Stimulated activated CD4-positive, alpha-beta T cell treated with anti-CD3 and anti-CD28 coated beads, TNF-alpha, amount 100 ng/mL, for 48 hours (primary cell): ENCODE data around the gene L3MBTL4.
"Not testable (repeated sequence)": the region's sequence is repeated elsewhere in the genome, so short reads cannot be mapped to it uniquely, and the experiment has no call there.

Source experiments
- DNase-seq, 3 donors: peaks; one replicate each; pipeline ENCODE4 v3.0.0-alpha.2; 2020; ENCODE audit warnings: low read depth in 3 of 3

Gene L3MBTL4

DNA sequence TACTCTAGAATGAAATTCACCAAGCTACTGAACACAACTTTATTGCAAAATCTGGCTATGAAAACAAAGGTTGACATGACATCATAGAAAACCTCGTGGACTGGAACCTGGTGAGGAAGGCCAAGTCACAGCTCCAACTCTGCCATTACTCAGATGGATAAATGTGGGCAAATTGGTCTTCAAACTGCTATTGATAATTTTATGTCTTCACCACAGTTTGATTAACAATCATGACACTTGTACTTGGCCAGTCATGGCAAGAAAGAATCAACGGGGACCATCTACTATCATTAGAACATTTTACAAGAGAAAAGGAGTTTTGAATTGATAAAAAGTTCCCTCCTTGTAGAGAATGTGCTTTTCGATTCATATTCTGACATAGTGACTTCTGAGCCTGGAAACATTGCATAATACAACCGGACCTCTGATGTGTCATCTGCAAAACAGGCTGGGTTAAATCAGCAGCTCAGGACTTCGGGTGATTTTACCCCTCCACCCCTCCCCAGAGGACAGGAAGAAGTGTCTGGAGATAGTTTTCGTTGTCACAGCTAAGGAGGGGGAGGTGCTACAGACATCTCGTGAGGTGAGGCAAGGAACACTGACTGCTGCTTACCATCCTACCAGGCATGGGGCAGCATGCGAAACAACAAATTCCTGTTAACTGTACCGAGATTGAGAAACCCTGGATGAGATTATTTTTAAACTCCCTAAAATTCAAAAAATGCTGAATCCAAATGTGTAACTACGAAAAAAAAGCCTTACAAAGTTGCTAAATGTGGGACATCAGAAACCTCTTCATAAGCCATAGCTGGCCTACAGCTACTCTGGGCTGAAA lies 8.4 kb downstream of the L3MBTL4 start:
- DNase-seq = no peak

DNA sequence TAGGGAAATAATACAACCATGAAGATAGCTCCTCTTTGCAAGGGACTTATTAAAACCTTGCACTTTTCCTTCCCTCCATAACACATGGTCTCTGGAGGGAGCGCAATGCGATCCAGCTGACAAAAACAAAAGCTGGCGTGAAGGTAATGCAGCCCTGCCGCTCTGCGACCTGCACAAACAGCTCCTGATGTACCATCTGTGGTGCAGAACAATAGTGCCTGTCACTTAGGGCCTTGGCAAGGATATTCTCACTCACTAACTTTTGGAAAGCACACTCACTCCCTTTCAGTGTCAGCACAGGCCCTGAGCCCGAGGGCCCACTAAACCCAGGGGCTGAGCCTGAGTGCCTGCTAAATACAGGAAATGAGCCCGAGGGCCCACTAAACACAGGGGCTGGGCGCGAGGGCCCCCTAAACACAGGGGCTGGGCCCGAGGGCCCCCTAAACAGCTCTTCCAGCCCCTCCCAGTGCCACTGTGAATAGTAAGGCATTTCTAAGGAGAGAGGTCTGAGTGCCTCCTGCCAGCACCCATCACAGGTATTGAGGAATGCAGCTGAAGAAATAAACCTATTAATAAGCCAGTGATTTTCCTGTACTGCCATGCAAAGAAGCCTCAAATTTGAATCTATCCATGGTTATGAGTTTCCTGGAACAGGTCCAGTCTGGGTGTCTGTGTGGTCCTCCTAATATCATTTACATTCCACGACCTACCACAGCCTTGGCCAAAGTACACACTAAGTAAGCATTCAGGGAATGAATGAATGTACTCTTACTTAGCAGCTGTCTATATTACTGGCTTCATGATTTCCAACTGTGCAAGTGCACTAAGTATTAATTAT lies 9.3 kb downstream of the L3MBTL4 start:
- no peak for DNase-seq

DNA sequence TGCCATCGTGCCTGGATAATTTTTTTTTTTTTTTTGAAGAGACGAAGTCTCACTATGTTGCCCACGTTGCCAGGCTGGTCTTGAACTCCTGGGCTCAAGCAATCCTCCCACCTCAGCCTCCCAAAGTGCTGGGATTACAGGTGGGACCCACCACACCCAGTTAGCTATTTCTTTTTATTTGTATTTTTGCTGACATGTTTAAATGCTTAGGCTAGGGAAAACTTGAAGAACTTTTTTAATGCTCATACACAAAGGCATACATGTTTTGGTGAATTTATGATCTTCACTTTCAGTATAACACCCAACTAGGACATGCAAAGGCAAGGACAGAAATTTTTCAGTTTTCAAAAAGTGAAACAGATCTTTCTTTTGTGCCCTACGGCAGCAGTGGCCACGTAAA lies 9.9 kb downstream of the L3MBTL4 start:
- DNase-seq = no peak

DNA sequence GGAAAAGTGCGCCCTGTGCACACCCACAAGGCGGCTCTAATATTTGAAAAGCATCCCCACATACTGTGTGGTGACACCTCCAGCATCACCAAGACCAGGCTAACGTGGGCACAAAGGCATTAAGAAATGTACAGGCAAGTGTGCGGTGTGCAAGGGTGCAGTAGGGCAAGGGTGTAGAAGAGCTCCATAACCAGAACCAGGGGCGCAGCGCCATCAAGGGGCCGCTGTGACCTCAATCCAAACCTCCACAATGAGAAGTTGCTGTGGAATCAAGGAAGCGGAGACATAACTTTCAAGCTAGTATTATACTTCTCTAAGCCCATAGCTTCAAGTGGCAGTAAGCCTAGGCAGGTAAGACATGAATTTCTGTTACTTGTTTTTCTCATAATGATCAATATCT lies 13.0 kb downstream of the L3MBTL4 start:
- DNase-seq = no peak

DNA sequence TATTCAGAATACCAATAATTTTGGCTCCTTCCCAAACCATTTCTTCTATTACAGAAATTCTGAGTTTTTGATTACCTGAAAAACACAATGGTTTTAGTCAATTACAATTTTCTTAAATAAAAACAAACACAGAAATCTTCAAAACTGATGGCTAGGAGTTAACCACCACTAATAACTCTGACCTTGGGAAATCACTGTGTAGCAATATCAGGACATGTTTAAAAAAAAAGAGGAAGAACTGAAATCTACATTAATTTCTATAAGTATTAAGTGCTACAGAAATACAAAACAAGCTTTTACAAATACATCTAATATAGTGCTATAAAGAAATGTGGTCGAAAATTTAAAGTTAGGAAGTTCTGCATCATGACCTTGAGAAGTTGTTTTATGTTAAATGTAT lies 14.9 kb downstream of the L3MBTL4 start:
- no peak for DNase-seq

DNA sequence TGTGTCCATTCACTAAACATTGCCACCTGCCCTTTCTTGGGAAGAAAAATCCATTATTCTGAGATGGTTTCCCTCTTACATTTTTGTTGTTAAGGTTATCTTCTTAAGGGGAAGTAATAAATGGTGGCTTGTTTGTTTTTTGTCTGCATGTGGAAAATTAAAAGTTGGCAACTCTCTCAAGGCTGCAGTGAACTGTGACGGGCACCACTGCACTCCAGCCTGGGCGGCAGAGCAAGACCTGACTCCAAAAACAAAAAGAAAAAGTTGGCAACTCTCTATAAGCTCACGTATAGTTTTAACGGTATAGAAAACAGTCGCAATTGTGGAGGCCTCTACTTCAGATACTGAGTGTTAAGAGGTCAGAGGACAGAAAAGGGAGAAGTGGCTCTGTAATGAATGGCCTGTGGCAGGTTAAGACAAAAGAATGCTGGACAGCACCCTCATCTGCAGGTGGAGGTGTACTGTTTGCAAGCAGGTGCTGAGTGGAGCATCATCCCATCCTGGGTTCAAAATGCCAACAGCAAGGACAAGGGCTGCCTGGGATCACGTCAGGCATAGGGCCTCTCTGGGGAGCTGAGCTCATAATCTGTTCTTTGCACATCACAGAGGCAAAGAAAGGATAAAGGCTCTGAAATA lies 16.7 kb downstream of the L3MBTL4 start:
- no peak for DNase-seq

DNA sequence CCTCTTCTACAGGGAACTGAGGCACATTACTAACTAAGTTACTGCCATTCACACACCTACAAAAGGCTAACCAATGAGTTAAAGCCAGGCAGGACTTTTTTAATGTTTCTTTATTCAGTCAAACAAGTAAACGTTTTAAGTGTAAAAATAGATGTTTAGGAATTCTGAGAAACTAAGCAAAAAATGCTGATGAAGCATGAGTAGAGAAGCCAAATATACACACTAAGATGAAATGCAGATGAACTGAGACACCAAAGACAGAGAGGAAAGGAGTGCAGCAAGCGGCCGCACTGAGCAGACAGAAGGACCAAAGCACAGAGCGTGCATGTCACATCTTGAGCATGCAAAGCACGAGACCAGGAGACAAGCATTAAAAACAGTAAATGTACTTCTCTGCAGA lies 17.9 kb downstream of the L3MBTL4 start:
- DNase-seq = no peak

DNA sequence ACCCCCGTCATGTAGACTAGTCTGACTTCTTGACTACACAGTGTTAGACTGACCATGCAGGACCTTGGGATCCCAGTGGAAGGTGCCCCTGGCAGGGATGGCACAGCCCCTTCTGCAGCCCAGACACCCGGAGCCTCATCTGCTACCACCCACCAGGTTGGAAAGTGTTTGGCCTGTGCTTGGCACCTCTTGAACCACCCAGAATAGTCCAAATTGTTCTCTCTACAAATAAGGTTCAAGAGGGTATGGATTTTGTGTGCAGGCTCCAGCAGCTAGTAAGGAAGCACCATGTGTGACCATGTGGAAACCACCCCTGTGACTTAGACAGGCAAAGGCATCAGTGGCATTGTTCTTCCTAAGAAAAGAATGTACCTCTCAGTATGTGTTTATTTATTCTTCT lies 18.4 kb downstream of the L3MBTL4 start:
- DNase-seq = no peak

DNA sequence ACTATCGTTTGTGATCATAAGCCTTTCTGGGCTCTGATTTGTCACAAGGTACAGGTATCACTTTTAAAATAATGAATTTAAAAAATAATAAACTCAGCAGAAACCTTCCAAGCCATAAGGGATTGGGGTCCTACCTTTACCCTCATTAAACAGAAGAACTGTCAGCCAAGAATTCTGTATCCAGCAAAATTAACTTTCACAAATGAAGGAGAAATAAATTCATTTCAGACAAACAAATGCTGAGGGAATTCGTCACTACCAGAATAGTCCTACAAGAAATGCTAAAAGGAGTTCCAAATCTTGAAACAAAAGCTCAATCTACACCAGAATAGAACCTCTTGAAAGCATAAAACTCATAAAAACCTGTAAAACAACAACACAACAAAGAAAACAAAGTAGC lies 25.7 kb downstream of the L3MBTL4 start:
- no peak for DNase-seq

DNA sequence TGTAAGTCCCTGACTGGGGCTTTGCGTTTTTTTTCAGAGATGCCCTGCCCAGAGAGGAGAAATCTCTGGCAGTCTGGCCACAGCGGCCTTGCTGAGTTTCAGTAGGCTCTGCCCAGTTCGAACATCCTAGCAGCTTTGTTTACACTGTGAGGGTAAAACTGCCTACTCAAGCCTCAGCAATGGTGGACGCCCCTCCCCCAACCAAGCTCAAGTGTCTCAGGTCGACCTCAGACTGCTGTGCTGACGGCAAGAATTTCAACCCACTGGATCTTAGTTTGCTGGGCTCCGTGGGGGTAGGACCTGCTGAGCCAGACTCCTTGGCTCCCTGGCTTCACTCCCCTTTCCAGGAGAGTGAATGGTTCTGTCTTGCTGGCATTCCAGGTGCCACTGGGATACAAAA lies 31.7 kb downstream of the L3MBTL4 start:
- DNase-seq = no peak

DNA sequence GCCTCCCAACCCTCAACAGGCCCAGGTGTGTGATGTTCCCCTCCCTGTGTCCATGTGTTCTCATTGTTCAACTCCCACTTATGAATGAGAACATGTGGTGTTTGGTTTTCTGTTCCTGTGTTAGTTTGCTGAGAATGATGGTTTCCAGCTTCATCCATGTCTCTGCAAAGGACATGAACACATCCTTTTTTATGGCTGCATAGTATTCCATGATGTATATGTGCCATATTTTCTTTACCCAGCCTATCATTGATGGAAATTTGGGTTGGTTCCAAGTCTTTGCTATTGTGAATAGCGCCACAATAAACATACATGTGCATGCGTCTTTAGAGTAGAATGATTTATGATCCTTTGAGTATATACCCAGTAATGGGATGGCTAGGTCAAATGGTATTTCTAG lies 37.2 kb downstream of the L3MBTL4 start:
- not testable (repeated sequence) for DNase-seq

DNA sequence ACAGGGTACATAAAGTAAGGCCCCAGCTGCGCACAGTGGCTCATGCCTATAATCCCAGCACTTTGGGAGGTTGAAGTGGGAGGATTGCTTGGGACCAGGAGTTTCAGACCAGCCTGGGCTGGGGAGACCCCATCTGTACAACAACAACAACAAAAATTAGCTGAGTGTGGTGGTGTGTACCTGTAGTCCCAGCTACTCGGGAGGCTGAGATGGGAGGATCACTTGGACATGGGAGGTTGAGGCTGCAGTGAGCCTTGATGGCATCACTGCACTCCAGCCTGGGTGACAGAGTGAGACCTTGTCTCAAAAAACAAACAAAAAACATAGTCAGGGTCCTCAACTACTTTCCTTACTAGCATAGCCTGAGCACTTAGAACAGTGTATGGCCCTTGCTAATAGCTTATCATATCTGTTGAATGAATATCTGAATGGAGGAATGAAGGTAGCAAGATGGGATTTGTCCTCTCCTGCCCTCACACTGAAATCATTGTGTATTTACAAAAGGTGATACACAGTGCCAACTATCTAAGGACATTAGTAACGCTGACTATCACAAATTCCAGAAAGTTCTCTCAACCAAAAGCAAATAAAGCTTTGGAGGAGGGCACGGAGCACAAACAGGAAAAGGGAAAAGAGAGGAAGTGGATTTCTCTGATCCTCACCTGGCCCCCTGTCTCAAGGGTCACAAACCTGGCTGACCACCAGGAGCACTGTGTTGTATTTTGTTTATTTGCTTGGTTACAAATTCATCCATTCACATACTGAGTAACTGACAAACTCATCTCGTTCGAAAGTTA lies 38.1 kb downstream of the L3MBTL4 start:
- no peak for DNase-seq

DNA sequence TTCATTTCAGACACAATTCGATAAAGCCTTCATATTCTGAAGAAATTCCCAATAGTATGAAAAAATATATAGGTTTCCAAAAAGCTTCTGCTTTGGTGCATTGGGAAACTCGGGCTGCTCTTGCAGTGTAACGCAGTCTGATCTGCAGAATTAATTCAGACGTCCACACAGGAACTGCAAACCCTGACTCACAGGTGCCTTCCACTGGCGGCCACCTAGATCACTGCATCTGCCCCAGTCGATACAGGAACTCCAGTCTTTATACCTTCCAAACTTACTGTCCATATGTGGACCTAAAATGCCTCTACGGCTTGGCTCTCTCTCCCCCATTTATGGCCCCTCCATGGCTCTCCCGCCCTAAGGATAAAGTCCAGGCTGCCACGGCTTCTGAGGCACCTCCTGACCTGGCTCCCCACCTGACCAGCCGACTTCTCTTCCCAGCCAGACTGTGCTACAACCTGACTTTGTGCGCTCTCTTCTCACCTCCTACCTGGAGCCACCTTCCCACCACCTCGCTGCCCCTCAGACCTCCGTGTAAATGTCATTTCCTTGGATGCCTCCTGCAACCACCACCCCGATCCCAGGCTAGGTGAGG lies 39.7 kb downstream of the L3MBTL4 start:
- DNase-seq = no peak

DNA sequence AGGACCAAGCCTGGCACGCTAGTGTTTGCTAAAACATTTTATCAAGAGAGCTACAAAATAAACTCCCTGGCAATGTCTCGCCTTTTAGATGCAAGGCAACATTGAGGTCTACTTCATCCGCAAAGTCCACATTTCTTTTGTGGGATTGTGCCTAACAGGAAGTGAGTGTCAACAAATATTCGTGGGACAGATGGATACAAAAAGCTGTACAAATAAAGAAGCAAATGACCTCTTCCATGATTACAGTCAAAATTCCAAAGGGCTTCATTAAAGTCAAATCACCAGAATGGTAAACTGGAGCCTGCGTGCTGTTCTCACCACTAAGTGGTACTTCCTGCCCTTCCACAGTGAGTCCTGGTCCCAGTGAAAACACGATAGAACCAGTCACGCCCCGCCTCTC lies 40.4 kb downstream of the L3MBTL4 start:
- no peak for DNase-seq

DNA sequence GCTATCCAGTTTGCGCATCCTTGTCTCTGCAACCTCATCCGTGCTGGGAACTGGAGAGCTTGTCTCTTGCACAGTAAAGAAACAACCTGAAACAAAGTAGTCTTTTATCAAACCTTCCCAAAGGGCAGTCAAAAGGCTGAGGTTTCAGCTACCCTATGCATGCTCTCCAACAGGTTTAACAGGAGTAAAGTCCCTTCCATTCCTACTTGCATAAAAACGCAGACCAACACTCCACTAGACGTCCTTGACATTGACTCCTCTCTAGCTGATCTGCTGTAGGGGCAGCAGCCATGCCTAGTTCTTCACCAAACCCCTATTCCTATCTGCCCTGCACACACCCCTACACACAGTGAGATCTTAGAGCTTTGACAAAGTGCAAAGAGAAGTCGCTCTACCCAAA lies 41.5 kb downstream of the L3MBTL4 start:
- no peak for DNase-seq

DNA sequence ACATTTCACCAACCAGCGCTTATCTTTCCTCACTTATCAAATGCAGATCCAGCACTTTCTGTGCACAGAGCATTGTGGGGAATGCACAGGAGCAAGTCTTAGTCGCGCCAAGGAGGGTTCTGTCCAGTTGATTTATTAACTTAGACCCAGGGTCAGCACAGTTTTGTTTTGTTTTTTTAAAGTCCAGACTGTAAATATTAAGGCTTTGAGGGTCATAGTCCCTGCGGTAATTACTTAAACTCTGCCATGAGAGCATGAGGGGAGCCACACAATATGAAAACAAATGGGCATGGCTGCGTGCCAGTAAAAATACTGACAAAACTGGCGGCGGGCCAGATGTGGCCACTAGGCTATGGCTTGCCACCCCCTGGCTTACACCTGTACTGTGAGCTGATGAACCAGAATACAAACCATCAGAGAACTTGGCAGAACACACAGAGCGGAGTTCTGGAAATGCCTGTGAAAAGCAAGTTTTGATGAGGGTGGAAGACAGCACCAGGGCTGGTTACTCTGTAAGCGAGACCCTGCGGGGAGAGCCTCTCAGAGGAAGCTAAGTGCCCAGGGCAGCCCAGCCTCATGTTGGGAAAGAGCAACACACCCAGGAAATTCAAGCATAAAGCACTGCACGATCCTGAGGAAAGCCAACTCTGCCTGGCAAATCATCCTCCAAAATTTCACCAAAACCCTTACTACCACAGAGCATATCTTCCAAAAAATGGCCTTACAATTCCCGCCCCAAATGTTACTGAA lies 43.6 kb downstream of the L3MBTL4 start:
- no peak for DNase-seq

DNA sequence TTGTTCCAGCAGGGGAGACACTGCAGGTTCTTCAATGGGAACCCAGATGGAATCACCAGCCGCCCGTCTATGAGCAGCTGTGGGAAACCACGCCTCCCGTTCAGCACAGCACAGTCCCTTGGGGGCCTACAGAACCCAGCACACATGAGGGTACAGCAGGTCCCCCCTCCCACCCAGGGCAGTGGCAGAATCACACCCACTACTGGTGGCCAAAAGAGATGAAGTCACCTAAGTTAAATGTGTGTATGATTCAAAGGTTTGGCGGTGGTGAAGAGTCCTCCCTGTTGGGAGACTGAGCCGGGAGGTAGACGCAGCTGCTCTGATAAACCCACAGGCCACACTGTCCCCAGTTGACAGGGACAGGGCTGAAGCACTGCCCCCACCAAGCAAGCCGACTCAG lies 44.3 kb downstream of the L3MBTL4 start:
- DNase-seq = no peak

DNA sequence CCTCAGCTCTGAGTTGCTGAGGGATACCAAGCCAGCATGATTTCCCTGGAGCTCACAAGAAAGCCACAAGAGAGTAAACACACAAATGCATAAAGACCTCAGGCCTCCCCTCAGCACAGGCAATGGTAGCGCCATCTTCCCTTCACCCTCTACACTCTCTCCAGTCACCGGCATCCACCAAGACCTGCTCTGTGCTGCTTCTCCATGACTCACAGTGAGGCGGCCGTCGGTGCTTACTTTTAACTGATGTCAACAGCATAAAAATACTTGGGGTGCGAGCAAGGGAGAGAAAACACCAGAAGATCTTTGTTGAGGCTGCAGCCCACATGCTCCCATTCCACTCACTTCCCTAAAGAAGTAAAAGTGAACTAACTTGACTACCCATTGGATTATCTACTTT lies 46.7 kb downstream of the L3MBTL4 start:
- no peak for DNase-seq

DNA sequence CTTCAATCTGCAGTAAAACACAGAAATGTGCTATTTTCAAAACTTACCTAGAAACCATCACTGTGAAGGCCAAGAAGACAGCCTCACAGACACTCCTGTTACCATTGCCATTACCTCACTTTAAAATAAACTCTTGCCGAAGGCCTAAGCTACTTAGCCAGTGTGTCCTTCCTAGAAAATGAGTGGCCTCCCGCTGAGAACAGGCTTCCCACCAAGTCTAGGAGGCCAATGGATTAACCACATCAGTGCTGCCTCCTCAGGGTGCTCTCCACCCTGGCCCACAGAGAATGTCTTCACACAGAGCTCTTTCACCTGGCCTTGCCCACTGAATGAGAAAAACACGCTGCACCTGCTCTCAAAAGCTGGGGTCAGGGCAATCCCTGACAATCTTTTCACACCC lies 47.5 kb downstream of the L3MBTL4 start:
- no peak for DNase-seq

DNA sequence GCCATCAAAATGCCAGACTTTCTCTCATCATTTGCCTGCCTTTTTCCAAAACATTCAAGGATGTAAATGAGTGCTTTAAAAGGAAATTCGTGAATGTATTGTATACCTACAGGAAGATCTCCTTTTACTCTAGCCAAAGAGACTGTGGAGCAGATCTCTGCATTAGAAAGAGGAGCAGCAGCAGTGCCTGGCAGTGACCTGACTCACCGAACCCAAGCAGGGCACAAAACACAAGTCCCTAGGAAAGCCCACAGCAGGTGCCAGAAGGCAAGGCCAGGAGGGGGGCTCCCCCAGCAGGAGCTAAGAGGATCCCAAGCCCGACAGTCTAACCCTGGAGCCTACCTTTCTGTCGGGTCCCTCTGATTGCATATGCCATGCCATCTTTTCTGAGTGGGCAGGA lies 47.9 kb downstream of the L3MBTL4 start:
- no peak for DNase-seq

DNA sequence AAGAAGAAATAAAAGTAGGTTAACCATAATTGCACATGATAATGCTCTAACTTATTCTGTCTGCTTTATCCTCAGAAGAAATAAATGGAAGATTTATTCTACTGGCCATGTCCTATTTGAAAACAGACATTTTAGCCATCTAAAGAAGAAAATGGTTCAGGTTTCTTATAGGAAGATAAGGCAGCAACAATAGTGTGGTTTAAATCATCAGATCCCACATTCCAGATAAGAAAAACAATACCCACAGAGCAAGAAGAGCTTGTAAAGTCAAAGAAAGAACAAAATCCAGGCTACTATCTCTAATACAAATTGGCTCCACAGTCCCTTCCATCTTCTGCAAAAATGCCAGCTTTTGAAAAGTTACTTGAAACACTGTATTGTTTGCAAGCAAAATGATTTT lies 49.3 kb downstream of the L3MBTL4 start:
- no peak for DNase-seq
